Breast epithelium (tissue), 3 donors: ENCODE measurements around the gene POLR2E.

Source experiments
- CTCF ChIP-seq, 3 donors: fragments of 450-650 bp; IDR thresholded peaks; one replicate each; pipeline ENCODE4 v1.5.1; 2016 to 2017; ENCODE audit warnings: antibody characterized with exemption in 3 of 3, mild to moderate bottlenecking in 3 of 3, moderate library complexity in 3 of 3
- POLR2A ChIP-seq: fragments of 450-650 bp; IDR thresholded peaks from one replicate; pipeline ENCODE4 v1.6.1; 2016; ENCODE audit warnings: antibody characterized with exemption, mild to moderate bottlenecking, moderate library complexity

GRCh38 chr19:1041835-1042685 lies 53.1 kb downstream of the POLR2E start:
- TF ChIP-seq CTCF (IDR thresholded peaks at IDR 0.05) (no peak), POLR2A (no peak)
